Esophagus muscularis mucosa (tissue), 4 donors: ENCODE measurements around the gene KIAA1191.

Experiments
- CTCF ChIP-seq, 3 experiments: fragments of 200-600 bp in 2 of 3; fragments of 450-650 bp in 1 of 3; sonication (generic) in 2 of 3; IDR thresholded peaks; one replicate each; pipeline ENCODE4 v1.5.1; 2017 to 2019; ENCODE audit warnings: antibody characterized with exemption in 3 of 3, mild to moderate bottlenecking in 2 of 3, moderate library complexity in 1 of 3
- EP300 ChIP-seq: sonication (generic); formaldehyde crosslinking; IDR thresholded peaks from one replicate; pipeline ENCODE4 v1.6.1; 2017; ENCODE audit warnings: antibody characterized with exemption
- POLR2A ChIP-seq: fragments of 450-650 bp; IDR thresholded peaks from one replicate; pipeline ENCODE4 v1.6.1; 2017; ENCODE audit warnings: antibody characterized with exemption, moderate library complexity, mild to moderate bottlenecking, low read depth

DNA sequence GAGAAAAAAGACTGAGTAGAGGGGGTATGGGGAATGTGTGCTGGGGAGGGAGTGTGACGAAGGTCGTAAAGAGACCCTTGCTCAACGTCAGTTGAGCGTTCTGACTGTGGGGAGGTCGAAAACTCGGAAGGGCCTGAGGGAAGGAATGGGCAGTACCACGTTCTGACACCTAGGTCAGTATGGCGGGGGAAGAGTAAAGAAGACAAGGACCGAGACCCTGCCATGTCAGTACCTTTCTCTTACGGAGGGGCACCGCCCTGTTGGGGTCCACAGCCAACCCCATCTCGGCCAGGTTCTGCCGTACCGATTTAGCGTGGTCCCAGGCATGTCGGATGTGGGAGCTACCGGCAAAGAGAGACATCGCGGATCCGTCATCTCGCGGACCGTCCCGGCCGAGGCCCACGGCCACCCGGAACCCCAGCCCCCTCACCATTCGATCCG, 26.5 kb upstream of the KIAA1191 start:
- TF ChIP-seq CTCF (IDR thresholded peaks at IDR 0.05) (no peak), POLR2A (no peak), EP300 (no peak)
